T-helper 2 cell (primary cell): ENCODE results near the gene CACNA1F.
A peak's percentile ranks its signal among the peaks of the same experiment; 100 is the strongest.

Source experiments
- DNase-seq, 5 experiments: peaks; one replicate each; pipeline versions ENCODE4 v3.0.0 to v3.0.0-alpha.2; 2012 to 2022

Gene CACNA1F

GRCh38 chrX:49227726-49228125 is 5.4 kb downstream of the CACNA1F start:
- DNase-seq: no peak

DNA sequence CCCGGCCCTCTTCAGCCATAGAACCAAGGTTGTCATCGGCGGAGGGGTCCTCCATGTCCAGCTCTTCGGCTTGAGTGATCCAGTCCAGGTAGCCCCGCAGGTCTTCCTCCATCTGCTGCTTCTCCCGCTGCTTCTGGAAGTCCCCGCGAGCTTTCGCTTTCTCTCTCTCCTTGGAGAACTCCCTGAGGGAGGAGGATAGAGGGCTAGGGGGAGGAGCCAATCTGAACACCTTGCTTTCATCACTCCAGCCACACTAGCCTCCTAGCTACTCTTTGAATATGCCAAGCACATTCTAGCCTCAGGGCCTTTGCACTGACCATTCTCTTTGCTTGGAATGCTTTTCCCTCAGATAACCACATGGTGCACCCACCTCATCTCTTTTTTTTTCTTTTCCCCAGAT is 6.2 kb downstream of the CACNA1F start:
- no peak for DNase-seq

DNA sequence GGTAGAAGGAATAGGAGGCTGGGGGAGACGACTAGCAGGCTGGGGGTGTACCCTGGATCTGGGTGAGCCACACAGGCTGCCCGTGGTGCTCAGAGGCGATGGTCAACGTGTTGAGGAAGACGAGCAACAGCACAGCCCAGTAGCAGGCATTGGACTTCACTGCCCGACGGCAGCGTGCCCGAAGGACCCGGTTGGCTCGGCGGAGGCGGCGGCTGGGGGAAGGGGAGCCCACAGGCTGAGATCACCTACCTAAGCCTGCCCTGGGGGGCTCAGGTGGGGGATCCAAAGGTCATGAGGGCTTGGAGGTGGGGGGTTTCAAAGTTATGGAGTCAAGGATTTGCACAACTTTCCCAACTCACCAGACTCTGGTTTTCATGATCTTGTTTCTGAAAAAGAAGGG is 7.3 kb downstream of the CACNA1F start:
- no peak for DNase-seq

GRCh38 chrX:49221868-49222267 is 11.3 kb downstream of the CACNA1F start:
- DNase-seq: no peak

GRCh38 chrX:49220100-49220499 is 13.0 kb downstream of the CACNA1F start:
- DNase-seq: no peak

- no peak for DNase-seq
Observed at GRCh38 chrX:49214996-49215526, 18.1 kb downstream of the CACNA1F start.

- DNase-seq: no peak
Observed at GRCh38 chrX:49214416-49214815, 18.7 kb downstream of the CACNA1F start.

DNA sequence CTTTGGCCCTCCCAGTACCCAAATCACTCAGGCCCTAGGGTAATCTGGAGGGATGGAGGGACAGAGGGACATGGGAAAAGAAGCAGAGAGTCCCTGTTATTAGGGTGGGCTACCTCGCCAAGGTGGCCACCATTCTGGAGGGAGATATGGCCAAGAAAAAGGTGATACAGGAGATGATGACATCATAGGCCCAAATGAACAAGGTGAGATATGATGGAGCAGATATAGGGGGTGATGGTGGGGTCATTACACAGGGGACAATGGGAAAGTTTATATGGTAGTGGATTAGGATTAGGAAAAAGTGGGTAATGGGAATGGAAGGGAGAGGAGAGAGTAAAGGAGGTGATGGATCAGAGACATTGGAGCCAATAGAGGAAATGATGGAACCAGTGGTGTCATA is 20.3 kb downstream of the CACNA1F start:
- no peak for DNase-seq

DNA sequence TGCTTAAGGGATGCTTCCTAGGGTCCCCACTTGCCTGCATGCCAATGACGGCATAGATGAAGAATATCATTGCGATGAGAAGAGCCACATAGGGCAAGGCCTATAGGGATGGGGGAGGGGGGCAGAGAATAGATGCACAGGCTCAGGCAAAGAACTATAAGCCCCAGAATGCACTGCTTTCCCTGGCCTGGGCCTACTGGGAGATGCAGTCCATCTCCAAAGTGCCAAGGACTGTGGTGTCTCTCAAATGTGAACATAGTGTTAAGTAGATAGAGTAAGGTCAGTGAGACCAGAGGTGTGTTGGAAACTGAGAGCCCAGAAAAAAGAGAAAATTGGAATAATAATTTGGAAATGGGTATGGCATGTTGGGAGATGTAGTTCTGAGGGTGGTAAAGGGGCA is 20.9 kb downstream of the CACNA1F start:
- DNase-seq: no peak

DNA sequence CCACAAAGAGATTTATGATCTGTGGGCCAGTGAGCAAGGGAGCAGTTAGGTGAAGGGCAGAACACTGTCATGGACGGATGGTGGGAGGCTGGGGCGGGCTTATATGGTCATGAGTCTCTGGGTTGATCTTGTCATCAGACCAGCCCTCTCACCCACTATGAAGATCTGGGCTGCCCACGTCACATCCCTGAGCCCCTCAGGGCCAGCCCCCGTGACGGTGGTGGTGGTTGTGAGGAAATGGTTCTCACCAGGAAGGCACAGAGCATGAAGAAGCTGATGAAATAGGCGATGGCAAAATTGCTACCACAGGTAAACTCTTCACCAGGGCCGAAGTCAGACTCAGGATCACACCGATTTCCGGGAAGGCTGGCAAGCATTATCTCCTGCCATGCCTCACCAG is 22.1 kb downstream of the CACNA1F start:
- no peak for DNase-seq

- DNase-seq: no peak
Observed at GRCh38 chrX:49210406-49210805, 22.7 kb downstream of the CACNA1F start.

GRCh38 chrX:49209434-49210251 is 23.5 kb downstream of the CACNA1F start:
- DNase-seq: no peak

GRCh38 chrX:49208399-49208798 is 24.7 kb downstream of the CACNA1F start:
- no peak for DNase-seq

GRCh38 chrX:49206543-49206942 is 26.6 kb downstream of the CACNA1F start:
- no peak for DNase-seq

GRCh38 chrX:49205443-49205842 is 27.7 kb downstream of the CACNA1F start:
- DNase-seq: no peak

DNA sequence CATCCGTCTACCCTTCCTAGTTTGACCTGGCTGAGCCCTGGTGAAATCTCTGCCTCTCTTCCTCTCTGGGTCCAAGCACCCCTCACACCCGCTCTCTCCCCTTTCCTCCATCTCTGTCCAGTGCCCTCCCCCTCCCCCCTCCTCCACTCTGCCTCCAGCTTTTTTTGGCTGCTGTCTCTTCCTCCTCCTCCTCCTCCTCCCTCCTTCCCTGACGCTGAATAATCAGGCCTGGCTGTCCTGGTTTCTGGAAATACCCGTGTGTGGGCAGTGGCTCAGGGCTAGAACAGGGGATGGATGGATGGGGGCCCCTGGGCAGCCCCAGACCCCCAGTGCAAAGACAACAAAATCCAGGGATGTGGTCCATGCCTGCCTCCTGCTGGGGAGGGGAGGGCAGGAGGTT is 28.4 kb downstream of the CACNA1F start:
- DNase-seq: no peak

DNA sequence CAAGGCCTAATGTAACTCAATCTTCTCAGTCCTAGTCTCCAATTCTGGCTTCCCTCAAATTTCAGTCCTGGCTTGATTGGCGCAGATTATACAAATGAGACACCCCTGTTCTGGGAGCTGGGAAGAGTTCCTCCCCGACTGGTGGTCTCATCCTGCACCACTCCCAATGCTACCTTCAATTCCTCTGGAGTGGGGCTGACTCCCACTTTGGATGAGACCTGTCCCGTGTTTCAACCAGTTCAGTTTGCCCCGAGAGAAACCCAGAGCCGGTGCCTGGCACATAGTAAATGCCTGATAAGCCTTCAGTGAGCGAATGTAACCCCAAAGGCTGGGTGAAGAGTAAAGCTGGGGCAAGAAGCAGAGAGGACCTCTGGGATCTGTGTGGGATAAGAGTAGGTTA is 29.1 kb downstream of the CACNA1F start:
- no peak for DNase-seq

GRCh38 chrX:49203536-49203935 is 29.6 kb downstream of the CACNA1F start:
- no peak for DNase-seq

- no peak for DNase-seq
Observed at GRCh38 chrX:49202022-49202421, 31.1 kb downstream of the CACNA1F start.

DNA sequence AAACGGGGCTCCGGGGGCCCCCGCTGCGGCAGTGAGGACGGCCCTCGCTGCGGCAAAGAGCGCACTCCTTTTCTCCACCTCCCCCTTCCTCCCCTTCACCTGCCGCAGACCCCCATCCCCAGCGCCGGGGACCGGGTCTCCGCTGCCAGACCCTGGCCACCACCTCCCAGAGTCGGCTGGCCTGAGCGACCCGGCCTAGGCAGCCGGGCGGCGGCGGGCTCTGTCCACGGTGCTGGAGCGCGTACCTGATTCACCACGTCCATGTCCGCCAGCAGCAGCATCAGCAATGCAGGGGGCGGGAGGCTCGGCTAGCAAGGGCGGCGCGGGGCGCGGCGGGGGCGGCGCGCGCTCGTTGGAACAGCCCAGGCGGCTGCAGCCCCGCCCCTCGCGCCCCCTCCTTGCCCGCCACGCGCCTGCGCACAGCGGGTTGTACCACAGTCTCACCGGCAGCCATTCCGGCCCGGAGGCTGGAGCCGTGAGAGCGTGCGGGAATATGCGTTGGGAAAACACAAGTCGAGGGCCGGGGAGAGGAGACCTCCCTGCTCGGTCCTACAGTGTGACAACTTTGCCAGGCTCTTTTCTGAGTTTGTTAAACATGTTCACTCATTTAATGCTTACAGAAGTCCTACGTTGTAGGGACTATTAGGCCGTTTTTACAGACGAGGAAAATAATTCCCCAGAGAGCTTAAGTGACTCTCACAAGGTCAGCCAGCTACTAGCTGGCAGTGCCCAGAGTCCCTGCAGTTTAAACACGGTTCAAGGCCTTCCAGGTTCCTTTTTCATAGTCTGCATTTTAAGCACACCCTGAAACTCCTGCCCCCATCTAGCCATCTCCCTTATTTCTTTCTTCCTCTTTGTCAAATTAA is 33.0 kb downstream of the CACNA1F start, which contains the start of gene SYP:
TSS of gene SYP (minus strand) at position 288 of the 866 bp plus-strand sequence. CDS start at position 281, 7 bp downstream.
- peak; percentile 77 to 91 (median 81) for DNase-seq

DNA sequence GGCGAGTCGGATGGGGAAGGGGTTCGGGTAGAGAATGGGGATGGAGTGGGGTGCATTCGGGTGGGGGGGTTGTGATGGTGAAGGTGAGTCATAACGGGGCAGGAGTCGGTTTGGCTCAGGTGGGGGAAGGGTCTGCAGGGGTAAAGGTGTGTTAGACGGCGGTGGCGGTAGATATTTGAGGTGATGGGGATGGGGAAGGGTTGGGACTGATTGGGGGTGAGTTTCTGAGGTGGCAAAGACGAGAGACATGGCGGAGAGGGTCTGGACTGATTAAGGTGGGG is 33.9 kb downstream of the CACNA1F start:
- no peak for DNase-seq

- DNase-seq: no peak
Observed at GRCh38 chrX:49198540-49199314, 34.4 kb downstream of the CACNA1F start.

DNA sequence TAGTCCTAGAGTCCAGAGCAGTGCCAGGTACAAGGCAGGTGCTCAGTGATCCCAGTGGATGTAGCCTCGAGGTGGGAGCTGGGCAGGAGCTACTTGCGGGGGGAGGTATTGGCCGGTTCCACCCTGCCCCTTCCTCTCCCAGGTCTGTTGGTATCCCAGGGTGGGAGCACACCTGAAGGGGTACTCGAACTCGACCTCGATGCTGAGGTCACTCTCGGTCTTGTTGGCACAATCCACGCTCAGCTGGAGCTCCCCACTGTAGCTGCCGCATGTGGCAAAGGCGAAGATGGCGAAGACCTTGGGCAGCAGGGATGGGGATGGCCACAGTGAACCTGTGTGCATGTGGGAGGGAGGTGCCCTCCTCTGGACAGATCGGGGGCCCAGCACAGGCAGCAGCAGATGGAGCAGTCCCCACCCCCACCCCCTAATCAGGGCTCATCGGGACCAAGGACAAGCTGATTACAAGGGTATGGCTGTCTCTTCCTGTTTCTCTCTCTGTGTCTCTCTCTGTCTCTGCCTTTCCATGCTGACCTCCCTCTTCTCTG is 35.5 kb downstream of the CACNA1F start:
- DNase-seq: no peak
